Activated CD8-positive, alpha-beta memory T cell treated with anti-CD3 and anti-CD28 coated beads, Interleukin-2, amount 50 U/mL, for 24 hours (primary cell): ENCODE measurements around the gene TTLL11.
"Not testable (repeated sequence)": the region's sequence is repeated elsewhere in the genome, so short reads cannot be mapped to it uniquely, and the experiment has no call there.

ENCODE experiments used
- DNase-seq: peaks from one replicate; pipeline ENCODE4 v3.0.0-alpha.2; 2020; ENCODE audit errors: extremely low read depth

The TTLL11 gene

DNA sequence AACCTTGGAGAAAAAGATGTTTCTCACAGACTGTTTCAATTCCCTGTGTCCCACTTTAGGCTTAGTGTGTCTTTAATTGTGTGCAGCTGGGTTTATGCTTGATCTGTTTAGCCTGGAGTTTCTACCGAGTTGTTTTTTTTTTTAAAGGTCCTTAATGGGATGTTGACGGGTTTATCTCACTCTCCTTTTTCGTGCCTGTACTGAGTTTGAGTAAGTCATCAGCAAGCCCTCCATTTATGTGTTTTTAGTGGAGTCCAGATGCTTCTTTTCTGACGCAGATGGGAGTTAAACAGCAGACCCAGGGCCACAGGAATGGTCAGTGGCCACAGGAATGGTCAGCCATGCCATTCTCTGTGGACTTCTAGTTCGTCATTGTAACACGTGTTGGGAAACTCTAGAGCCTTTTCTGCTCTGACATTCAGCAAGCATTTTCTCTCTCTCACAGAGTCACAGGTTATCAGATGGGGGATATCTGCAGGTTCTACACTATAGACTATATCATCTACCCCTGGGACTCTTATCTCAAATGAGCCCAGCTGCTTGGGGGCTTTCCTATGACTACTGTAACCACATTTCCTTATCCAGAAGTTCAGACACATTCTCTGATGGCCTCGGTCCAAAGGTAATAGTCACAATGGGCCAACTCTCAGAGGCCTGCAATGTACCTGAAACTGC is 190.5 kb downstream of the TTLL11 start:
- no peak for DNase-seq

DNA sequence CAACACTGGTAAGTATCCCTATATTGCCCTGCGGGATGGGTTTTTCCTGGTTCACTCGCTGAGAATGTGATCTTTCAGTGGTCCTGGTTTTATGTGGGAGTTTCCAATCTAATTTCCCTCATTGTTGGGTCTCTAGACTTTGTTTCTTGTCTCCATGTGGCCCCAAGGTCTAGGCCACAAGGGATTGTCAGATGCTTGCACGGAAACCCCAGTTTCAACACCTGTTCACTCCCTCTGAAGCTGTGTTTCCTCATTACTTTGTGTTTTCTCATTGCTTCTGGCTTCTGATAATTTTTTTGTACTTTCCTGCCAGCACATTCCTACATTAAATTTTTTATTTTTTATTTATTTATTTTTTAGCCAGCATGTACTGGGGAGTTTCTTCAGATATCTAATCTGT is 191.5 kb downstream of the TTLL11 start:
- no peak for DNase-seq

DNA sequence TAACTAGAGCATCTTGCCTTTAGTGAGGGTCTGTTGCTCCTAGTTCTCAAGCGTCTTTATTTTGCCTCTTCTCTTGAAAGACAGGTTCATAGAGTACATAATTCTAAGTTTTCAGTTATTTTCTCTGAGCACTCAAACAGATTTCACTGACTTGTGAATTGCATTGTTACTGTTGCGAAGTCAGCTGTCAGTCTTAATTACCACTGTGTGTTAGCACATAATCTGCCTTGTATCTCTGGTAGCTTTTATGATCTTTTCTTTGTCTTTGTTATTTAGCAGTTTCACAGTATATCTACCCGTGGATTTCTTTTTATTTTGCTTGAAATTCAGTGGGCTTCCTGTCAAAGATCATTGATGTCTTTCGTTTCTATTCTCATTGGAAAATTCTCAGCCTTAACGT is 192.9 kb downstream of the TTLL11 start:
- DNase-seq: no peak

DNA sequence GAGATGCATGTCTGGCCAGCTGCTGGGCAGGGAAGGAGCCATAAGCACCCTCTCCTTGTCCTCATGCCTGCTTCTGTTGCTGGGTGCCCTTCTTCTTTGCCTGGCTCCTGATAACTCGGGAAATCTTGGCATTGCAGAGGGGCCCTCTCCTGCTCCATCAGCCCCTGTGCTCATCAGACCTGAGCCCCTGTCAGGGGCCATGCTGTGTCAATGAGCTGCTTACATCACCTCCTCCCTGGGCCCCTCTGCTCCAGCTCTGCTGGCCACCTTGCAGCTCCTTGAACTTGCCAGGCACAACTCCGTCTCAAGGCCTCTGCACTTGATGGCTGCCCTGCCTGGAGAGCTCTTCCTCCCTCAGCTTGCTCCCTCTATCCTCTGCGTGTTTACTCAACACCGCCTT is 194.3 kb downstream of the TTLL11 start:
- no peak for DNase-seq

DNA sequence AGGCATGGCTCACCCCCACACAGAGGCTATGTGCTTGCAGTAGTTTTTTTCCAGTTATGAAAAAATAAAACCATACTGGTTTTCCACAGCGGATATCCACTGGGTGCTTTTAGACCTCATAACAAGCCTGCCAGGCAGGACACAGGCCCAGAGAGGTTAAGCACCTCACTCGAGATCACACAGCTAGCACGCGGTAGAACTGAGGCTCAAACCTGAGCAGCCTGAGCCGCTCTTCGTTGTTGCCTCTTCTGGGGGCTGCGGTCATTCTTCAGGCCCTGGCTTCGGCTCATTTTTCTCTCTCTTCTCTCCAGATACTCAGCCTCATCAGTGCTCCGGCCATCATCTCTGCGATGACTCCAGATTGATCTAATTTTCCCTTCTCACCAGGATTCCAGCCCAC is 196.0 kb downstream of the TTLL11 start:
- no peak for DNase-seq

DNA sequence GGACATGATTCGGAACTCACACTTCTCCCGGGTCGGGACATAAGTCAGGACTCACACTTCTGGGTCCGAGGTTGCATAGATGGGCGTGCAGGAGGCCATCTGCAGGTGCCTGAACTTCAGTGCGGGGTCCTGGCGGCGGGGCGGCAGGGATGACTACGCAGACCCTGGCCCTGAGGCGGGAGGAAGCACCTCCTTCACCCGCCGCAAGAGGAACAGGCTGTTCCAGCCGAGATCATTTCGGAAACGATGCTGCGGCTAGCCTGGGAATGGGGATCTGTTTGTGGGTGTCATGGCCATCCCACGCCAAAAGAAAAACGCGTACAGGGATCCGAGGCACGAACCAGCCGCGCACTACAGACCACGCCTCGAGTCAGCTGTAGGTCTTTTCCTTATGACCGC is 196.6 kb downstream of the TTLL11 start:
- no peak for DNase-seq

DNA sequence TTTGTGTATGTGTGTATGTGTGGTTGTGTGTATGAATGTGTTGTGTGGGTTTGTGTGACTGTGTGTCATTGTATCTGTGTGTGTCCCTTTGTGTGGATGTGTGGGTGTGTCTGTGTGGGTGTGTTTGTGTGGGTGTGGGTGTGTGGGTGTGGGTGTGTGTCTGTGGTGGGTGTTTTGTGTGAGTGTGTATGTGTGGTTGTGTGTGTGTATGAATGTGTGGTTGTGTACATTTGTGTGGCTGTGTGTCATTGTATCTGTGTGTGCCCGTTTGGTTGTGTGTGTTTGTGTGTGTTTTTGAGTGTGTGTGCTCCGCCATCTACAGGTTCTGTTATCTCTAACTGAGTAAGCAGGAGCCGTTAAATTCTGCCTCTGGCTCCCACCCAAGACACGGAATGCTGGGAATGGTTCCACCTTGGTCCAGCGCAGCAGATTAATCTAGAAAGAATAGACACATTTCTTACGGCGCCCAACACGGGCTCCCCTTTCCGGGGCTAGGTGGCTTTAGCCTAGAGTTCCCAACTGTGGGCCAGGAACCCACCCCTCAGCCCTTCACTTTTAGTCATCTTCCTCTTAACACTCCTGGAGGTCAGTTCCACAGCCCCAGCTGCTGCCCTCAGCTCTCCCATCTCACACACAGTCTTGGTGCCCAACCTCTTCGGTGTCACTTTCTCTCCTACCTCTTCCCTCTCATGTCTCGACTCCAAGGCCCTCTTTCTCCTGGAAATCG is 197.1 kb downstream of the TTLL11 start:
- no peak for DNase-seq

DNA sequence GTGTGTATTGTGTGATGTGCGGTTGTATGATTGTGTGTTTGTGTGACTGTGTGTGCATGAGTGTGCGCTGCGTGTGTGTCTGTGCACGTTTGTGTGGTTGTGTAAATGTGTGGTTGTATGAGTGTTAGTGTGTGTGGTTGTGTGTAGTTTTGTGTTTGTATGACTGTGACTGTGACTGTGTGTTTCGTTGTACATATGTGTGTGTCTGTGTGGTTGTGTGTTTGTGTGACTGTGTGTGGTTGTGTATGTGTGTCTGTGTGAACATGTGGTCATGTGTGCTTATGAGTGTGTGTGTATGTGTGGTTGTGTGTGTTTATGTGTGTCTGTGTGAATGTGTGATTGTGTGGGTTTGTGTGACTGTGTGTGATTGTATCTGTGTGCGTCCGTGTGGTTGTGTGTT is 197.8 kb downstream of the TTLL11 start:
- no peak for DNase-seq

DNA sequence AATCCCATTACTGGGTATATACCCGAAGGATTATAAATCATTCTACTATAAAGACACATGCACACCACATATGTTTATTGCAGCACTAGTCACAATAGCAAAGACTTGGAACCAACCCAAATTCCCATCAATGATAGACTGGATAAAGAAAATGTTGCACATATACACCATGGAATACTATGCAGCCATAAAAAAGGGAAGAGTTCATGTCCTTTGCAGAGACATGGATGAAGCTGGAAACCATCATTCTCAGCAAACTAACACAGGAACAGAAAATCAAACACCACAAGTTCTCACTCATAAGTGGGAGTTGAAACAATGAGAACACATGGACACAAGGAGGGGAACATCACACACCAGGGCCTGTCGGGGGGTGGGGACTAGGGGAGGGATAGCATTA is 198.7 kb downstream of the TTLL11 start:
- DNase-seq: not testable (repeated sequence)

DNA sequence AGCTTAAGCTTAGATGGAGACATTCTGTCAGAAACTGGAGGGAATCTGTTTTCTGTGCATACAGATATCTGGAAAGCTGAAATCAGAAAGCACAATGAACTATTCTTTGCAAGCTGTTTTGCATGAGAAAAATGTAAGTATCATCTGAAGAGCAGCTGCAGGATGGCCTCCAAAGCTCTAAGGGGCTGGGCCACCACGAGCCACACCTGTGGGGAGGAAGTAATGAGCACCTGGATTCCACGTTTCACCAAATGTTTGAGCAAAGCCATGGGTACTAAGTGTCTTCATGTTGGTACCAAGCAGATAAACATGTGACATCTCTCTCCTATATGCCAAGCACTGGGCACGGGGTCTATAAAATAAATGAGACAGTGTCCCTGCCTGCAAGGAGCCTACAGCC is 199.3 kb downstream of the TTLL11 start:
- DNase-seq: no peak

DNA sequence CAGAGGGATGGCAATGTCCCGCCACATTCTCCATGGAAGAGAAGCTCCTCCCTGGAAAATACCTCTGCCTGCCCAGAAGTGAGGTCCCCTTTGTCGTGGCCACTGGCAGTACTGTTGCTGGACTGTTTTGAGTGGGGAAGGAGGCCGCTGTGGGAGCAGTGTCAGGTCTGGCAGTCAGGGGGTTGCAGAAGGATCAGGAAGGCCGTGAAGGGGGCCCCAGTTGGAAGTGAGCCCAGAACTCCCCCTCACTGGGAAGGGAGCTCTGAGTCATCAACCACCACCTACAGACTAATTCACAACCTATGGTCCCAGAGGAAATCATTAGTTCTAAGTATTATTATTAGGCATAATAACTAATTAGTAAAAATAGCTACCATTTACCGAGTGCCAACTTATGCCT is 200.4 kb downstream of the TTLL11 start:
- DNase-seq: no peak

DNA sequence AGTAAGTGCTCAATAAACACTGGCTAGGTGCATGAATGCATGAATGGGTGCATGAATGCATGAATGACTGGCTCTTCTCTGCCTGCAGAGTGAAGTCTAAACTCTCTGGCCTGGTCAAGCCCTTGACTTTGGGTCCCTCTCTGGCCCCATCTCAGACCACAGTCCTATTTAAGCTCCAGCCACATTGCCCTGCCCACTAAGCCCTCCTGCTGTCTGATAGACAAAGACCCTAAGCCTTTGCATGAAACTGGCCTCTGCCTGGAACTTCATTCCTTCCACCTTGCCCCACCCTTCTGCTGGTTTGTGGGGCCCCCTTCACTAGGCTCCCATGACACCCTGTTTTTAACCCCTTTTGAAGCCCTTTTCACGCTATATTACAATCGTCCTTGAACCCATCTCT is 202.4 kb downstream of the TTLL11 start:
- DNase-seq: no peak

DNA sequence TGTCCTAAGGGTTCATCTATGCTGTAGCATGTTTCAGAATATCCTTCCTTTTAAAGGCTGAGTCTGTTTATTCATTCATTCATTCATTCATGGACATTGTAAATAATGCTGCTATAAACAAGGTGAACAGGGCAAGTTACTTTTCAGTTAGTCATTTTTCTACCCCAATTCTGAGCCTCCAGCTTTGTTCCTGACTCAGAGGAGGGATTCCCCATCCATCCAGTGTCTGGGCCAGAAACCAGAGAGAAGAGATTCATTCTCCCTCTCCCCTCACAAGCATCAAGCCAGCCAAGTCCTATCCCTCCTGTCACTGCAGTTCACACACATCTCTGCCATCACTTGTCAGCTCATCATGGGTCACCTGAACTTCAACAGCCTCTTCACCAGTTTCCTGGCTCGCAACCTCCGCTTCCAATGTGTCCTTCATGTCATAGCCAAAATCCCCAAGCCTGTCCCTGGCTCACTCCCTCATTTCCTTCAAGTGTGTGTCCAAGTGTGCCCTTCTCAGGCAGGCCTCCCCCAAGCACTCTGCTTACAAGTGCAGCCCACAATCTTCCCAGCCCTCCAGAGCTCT is 203.0 kb downstream of the TTLL11 start:
- no peak for DNase-seq

DNA sequence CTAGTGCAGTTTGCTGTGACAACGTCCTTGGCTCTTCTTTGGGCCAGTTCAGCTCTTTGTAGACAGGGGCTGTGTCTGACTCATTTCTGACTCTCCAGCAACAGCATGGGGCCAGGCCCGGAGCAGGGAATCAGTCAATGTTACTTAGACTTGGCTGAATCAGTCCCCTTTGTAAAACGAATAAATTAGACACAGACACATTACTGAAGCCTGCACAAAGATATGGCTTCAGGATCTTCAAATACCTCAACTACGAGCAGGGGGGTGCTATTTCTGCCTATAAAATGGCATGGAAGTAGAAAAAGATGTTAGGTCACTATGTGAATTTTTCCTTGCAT is 204.7 kb downstream of the TTLL11 start:
- no peak for DNase-seq

DNA sequence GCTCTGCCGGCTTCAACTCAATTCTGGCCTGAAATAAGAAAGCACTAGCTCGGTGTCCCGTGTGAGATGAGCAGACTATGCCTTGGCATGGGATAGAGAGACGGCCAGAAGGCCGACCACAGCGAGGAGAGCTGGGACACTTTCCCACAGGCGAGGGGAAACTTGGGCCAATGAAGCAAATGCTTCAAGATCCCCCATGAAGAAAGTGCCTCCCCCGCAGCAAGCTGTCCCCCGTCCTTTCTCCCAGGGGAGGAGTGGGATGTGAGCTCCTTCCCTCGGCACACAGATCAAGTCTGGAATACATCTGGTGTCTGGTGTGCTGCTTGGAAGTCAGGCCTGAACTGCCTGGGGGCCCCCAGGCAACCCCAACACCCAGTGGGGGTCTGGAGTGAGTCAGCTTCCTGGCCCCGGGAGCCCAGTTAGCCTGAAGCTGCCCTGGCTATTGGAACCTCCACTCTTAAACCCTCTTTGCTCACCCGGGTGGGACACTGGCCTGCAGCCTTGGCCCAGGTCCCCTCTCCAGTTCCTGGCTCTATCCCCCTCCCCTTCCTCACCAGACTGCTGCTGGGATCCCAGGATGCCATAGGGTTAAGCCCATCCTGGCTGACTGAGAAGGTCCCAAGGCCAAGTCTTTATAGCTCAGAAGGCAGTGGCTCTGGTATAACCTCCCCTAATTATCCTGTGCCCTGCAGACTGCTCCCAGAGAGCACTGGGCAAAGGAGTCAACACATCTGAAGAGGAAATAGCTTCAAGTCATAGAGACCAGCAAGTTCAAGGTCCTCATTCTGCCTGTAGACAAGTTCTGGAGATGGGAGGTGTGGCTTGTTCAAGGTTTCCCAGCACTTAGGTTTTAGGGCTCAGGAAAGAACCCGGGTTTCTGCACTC is 205.3 kb downstream of the TTLL11 start:
- DNase-seq: no peak

DNA sequence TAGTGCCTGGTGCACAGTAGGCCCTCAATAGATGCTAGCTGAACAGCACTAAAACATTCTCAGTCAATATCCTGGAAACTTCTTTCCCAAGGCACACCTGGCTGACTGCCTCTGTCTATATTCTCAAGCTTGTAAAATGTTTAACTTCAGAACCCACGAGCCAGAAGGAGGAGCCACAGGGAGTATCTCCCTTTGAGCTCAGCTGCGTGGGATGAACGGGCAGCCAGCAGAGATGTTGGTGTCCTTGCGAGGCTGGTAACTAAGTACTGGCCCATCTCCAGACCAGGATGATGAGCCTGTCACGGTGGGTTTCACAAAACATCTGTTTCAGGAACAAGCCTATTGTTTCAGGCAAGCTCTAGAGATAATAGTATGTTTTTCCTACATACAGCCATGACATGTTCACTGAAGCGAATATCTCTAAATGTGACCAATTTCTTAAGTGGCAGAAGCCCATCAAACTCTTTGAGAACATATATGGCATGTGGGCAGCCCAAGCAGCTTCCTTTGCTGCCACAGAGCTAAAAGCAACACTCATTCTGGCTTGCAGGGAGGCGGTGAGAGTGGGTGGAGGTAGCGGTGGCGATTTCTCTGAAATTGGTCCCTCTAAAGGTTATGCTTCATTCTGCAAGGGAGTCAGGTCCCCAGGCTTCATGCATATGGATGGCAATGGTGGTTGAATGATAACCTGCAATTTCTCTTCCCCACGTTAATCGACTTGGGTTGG is 206.2 kb downstream of the TTLL11 start:
- DNase-seq: no peak

DNA sequence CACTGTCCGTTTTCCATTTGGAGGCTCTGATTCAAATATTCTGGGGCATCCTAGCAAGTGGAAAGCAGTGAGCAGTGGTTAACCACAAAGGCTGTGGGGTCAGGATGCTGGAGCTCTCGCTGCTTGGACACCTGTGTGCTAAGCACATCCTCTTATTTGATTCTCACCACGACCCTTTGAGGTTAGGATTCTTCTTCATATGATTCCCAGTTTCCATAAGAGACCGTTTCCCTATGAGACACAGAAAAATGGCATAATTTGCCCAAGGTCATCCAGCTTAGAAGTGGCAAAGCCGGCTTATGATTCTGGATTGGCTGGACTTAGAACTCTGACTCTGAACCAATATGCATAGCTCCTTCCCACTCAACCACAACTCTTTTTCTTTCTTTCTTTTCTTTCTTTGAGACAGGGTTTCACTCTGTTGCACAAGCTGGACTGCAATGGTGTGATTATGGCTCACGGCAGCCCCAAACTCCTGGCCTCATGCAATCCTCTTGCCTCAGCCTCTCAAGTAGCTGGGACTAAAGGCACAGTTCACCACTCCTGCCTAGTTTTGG is 207.7 kb downstream of the TTLL11 start:
- no peak for DNase-seq

DNA sequence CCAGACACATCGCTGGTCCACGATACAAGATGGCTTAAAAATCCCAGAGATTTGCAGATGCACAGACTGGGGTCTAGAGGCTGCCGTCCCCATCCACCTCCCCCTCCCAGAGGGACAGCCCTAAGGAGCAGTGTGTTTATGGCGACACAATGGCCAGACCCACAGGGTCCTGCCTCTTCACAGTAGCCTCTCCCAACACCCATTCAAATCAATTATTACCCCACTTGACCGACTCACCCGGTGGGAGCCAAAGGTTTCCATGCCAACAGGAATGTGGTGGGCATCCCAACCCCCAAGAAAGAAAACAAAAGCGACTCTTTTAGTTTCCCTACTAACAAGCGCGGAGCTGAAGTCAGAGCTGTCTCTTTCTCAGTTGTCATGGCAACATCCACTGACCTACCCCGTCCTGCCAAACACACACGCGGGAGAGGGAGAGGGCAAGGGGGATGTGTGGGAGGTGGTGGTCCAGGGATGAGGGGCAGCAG is 209.0 kb downstream of the TTLL11 start:
- no peak for DNase-seq

DNA sequence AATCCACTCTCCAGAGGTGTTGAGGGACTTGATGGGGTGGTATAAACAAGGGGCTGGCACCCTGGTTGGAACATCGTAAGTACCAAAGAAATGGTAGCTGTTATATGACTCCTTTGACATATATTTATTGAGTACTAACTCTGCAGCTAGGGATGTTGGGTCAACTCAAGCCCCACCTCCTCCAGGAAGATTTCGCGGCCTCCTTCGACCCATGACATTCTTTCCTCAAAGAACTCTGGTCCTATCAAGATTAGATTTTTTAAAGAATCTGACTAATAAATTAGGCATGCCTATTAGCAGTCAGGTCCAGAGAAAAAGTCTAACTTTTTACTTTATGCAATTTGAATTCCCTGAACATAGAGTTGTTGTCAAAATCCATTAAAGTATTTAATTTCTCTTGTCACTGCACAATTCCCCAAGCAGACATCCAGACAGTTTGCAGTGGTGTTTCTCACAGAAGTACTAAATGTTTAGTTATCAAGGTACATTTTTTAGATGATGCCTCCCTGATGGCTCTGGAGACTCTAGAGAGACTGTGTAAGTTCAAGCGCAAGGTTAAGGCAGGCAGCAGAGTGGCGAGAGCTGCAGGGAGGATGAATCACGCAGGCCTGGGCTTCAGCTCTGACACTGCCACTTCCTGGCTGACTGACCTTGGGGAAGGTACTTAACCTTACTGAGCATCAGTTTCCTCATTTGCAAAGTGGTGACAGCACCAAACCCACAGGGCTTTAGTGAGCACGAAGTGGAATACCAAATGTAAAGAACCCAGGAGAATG is 209.6 kb downstream of the TTLL11 start:
- DNase-seq: no peak

DNA sequence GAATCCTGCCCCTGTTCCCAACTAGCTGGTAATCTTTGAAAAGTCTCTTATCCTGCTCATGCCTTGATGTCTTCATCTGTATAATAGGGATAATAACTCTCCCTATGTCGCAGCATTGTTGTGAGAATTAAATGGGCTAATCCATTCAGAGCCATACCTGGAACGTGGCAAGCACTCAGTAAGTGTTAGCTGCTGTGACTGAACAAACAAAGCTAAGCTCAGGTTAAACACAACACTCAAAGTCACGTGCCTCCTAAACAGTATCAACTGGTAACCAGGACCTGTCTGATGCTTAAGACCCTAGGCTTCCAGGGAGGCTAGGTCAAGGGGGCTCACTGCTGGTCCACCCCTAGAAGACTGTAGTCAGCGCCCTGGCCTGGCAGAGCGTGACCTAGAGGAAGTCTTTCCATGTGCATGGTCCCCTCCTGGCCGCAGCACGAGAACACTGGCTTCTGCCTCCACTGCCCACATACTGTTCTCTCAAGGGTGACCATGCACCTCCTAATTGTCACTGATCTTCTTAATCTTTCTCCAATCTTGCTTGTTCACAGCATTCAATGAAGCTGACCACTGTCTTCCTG is 211.1 kb downstream of the TTLL11 start:
- no peak for DNase-seq
